Liver (tissue), 3 donors: ENCODE results near the gene BLM.

ENCODE experiments used
- CTCF ChIP-seq: fragments of 150-350 bp; IDR thresholded peaks from 2 replicates; pipeline ENCODE4 v1.5.1; 2017; ENCODE audit warnings: improper control_type of control experiment, low read depth, low read length; ENCODE audit not compliant: missing input control
- FOXA1 ChIP-seq: IDR thresholded peaks from 2 replicates; pipeline ENCODE4 v1.6.1; 2016; ENCODE audit warnings: antibody characterized with exemption
- GABPA ChIP-seq, 2 donors: IDR thresholded peaks in 1 of 2; conservative IDR thresholded peaks in 1 of 2; 2 replicates each; pipeline ENCODE4 v1.6.1; 2016; ENCODE audit warnings: antibody characterized with exemption in 2 of 2, mild to moderate bottlenecking in 1 of 2, moderate library complexity in 1 of 2
- HNF4A ChIP-seq, 2 donors: conservative IDR thresholded peaks; 2 replicates each; pipeline ENCODE4 v1.6.1; 2016; ENCODE audit warnings: antibody characterized with exemption in 2 of 2, mild to moderate bottlenecking in 2 of 2
- NR2F2 ChIP-seq: IDR thresholded peaks from 2 replicates; pipeline ENCODE4 v1.6.1; 2016; ENCODE audit warnings: antibody characterized with exemption
- RAD21 ChIP-seq, 2 donors: IDR thresholded peaks; 2 replicates each; pipeline ENCODE4 v1.6.1; 2016; ENCODE audit warnings: antibody characterized with exemption in 2 of 2, mild to moderate bottlenecking in 2 of 2
- REST ChIP-seq: IDR thresholded peaks from 2 replicates; pipeline ENCODE4 v1.6.1; 2016; ENCODE audit warnings: antibody characterized with exemption, mild to moderate bottlenecking
- SP1 ChIP-seq: IDR thresholded peaks from 2 replicates; pipeline ENCODE4 v1.6.1; 2018; ENCODE audit warnings: antibody characterized with exemption, mild to moderate bottlenecking
- TAF1 ChIP-seq: conservative IDR thresholded peaks from 2 replicates; pipeline ENCODE4 v1.6.1; 2016; ENCODE audit warnings: antibody characterized with exemption, mild to moderate bottlenecking
- TF ChIP-seq, protein P1 (sequence below): IDR thresholded peaks from 2 replicates; pipeline ENCODE4 v1.6.1; 2016; ENCODE audit warnings: antibody characterized with exemption
- TF ChIP-seq, protein P2 (sequence below): IDR thresholded peaks from 2 replicates; pipeline ENCODE4 v1.6.1; 2016; ENCODE audit warnings: antibody characterized with exemption
- donor health status: healthy.
- donor health status: healthy.

DNA sequence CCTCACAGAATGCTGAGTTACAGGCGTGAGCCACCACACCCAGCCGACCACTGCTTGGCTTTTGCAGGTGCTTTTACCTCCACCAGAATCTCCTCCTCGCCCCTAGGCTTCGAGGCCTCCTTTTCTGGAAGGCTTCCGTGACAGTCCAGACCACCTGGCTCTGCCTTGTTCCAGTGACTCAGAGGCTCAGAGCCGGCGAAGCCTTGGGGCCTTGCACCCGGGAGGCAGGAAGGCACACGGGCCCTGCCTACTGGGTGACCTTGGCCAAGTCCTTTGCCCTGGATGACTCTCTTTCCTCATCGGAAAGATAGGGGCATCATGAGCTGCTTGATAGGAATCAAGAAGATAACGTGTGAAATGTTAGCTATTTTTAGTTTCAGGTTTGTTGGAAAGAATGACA is 119.9 kb downstream of the BLM start:
- TF ChIP-seq CTCF (no peak), SP1 (no peak), RAD21 (IDR thresholded peaks at IDR 0.05) (no peak), HNF4A (conservative IDR thresholded peaks at IDR 0.05) (no peak), REST (no peak), TAF1 (no peak), NR2F2 (no peak), FOXA1 (no peak), GABPA (IDR thresholded peaks at IDR 0.05 in 1 of 2, conservative IDR thresholded peaks at IDR 0.05 in 1 of 2) (no peak)
- TF ChIP-seq, protein P1, sequence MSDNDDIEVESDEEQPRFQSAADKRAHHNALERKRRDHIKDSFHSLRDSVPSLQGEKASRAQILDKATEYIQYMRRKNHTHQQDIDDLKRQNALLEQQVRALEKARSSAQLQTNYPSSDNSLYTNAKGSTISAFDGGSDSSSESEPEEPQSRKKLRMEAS: no peak
- TF ChIP-seq, protein P2, sequence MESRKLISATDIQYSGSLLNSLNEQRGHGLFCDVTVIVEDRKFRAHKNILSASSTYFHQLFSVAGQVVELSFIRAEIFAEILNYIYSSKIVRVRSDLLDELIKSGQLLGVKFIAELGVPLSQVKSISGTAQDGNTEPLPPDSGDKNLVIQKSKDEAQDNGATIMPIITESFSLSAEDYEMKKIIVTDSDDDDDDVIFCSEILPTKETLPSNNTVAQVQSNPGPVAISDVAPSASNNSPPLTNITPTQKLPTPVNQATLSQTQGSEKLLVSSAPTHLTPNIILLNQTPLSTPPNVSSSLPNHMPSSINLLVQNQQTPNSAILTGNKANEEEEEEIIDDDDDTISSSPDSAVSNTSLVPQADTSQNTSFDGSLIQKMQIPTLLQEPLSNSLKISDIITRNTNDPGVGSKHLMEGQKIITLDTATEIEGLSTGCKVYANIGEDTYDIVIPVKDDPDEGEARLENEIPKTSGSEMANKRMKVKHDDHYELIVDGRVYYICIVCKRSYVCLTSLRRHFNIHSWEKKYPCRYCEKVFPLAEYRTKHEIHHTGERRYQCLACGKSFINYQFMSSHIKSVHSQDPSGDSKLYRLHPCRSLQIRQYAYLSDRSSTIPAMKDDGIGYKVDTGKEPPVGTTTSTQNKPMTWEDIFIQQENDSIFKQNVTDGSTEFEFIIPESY: no peak
